ENCODE results near the gene EIF4G3. TPM values are rescaled to one million over a fixed set of nuclear protein-coding genes. Genes with fewer than 3 reads are reported as not detected.

EIF4G3 gene
- polyA plus RNA-seq, 1 donor = 76.2 TPM

Other genes starting within 250 kb of the EIF4G3 start
- gene ECE1, start 113.6 kb upstream of the EIF4G3 start, polyA plus RNA-seq (ENCODE audit: insufficient read length) = 46.0 TPM

Data from left kidney (tissue), 1 donor.